Naive thymus-derived CD4-positive, alpha-beta T cell (primary cell): ENCODE data around the gene TAF1B. TPM values are rescaled to one million over a fixed set of nuclear protein-coding genes. Genes with fewer than 3 reads are reported as not detected.

Experiments
- ATAC-seq: fragments of 150-1000 bp; cut with Tn5 transposase; 2 replicates; pipeline ENCODE4 v1.10.0; 2021; ENCODE audit warnings: mild to moderate bottlenecking, moderate library complexity
- CTCF ChIA-PET: fragments of 350-600 bp; sonication (Branson Sonifier 250); formaldehyde crosslinking; loops from one replicate; lab custom pipeline; 2021; ENCODE audit warnings: antibody characterized with exemption; lab: Charles Lee
- POLR2A ChIA-PET: fragments of 350-600 bp; sonication (Branson Sonifier 250); formaldehyde crosslinking; loops from one replicate; lab custom pipeline; 2021; ENCODE audit warnings: antibody characterized with exemption, inconsistent platforms; lab: Charles Lee
- DNase-seq, 9 donors: peaks; one replicate each; pipeline versions ENCODE4 v3.0.0 to v3.0.0-alpha.2; 2020 to 2022; ENCODE audit warnings: mixed read lengths in 1 of 9
- H3K27ac ChIP-seq: one replicate; pipeline ENCODE4 v1.7.0; 2013; ENCODE audit warnings: mild to moderate bottlenecking, low read depth, low read length, moderate library complexity
- H3K27me3 ChIP-seq, 2 donors: one replicate each; pipeline ENCODE4 v1.7.0; 2013; ENCODE audit warnings: low read length in 2 of 2, mild to moderate bottlenecking in 2 of 2, moderate library complexity in 2 of 2; ENCODE audit not compliant: control insufficient read depth in 2 of 2, insufficient read depth in 2 of 2
- H3K36me3 ChIP-seq, 3 experiments: 1 replicate in 2 of 3; 2 replicates in 1 of 3; pipeline ENCODE4 v1.7.0; 2013; ENCODE audit warnings: low read length in 3 of 3, mild to moderate bottlenecking in 3 of 3, moderate library complexity in 1 of 3; ENCODE audit not compliant: insufficient read depth in 3 of 3, control insufficient read depth in 2 of 3
- H3K4me1 ChIP-seq, 2 donors: one replicate each; pipeline ENCODE4 v1.7.0; 2013; ENCODE audit warnings: low read length in 2 of 2, mild to moderate bottlenecking in 2 of 2, moderate library complexity in 1 of 2; ENCODE audit not compliant: control insufficient read depth in 2 of 2, insufficient read depth in 2 of 2
- H3K4me3 ChIP-seq: 2 replicates; pipeline ENCODE4 v1.7.0; 2013; ENCODE audit warnings: mild to moderate bottlenecking, low read length
- H3K9me3 ChIP-seq, 3 experiments: 1 replicate in 2 of 3; 2 replicates in 1 of 3; pipeline ENCODE4 v1.7.0; 2013; ENCODE audit warnings: low read length in 3 of 3; ENCODE audit not compliant: control insufficient read depth in 2 of 3
- H3K27ac Mint-ChIP-seq, 9 donors: one replicate each; pipeline ENCODE4 v1.8.0; 2020 to 2022; ENCODE audit warnings: mixed read lengths in 9 of 9, mild to moderate bottlenecking in 8 of 9, moderate library complexity in 5 of 9, inconsistent platforms in 2 of 9
- H3K27me3 Mint-ChIP-seq, 5 donors: one replicate each; pipeline ENCODE4 v1.8.0; 2021 to 2022; ENCODE audit warnings: mixed read lengths in 5 of 5, mild to moderate bottlenecking in 1 of 5
- H3K36me3 Mint-ChIP-seq, 5 donors: one replicate each; pipeline ENCODE4 v1.8.0; 2020 to 2022; ENCODE audit warnings: mixed read lengths in 5 of 5, mild to moderate bottlenecking in 3 of 5, inconsistent platforms in 1 of 5
- H3K4me1 Mint-ChIP-seq, 7 donors: one replicate each; pipeline ENCODE4 v1.8.0; 2020 to 2022; ENCODE audit warnings: mixed read lengths in 7 of 7, mild to moderate bottlenecking in 3 of 7, inconsistent platforms in 1 of 7
- H3K4me3 Mint-ChIP-seq, 10 donors: one replicate each; pipeline ENCODE4 v1.8.0; 2020 to 2022; ENCODE audit warnings: mild to moderate bottlenecking in 10 of 10, mixed read lengths in 10 of 10, moderate library complexity in 6 of 10, inconsistent platforms in 2 of 10
- H3K9me3 Mint-ChIP-seq, 11 donors: one replicate each; pipeline ENCODE4 v1.8.0; 2020 to 2022; ENCODE audit warnings: mixed read lengths in 11 of 11, mild to moderate bottlenecking in 4 of 11, inconsistent platforms in 1 of 11, moderate library complexity in 1 of 11
- intact Hi-C, 2 donors: fragments of 100-400 bp; cut with micrococcal nuclease; formaldehyde crosslinking; loops; one replicate each; pipeline ENCODE4 v1.15.1; 2023
- polyA plus RNA-seq, 2 donors: library from polyadenylated mRNA; unstranded; fragments of 300-500 nt; fragmentation: Illumina TruSeq; gene quantifications; one replicate each; pipeline ENCODE4 v1.2.3, GENCODE V29; 2021
- total RNA-seq, 6 experiments: library from RNA in 5 of 6; stranded (reverse) in 5 of 6; gene quantifications; 1 replicate in 5 of 6; 2 replicates in 1 of 6; pipeline ENCODE4 v1.2.3 and lab custom pipeline; 2021 to 2026

TAF1B gene
- total and polyA plus RNA-seq, 7 experiments from 2014 or later = 7.2 to 28.2 (median 16.0) TPM

GRCh38 chr2:9807555-9808305 is 35.5 kb upstream of the TAF1B start:
- H3K27ac Mint-ChIP-seq = peak overlapping the region in 1 of 9 donors; percentile 47
- CTCF ChIA-PET = no interaction called here

GRCh38 chr2:9808334-9809063 is 34.8 kb upstream of the TAF1B start:
- Mint-ChIP-seq H3K4me3 (no peak overlapping the region), H3K27me3 (peaks cover 0 to 24% (median 5%) of the 10 kb centered on the region in 5 donors), H3K27ac (no peak overlapping the region), H3K36me3 (peaks cover 0 to 3% (median 0%) of the 10 kb centered on the region in 5 donors), H3K9me3 (no peaks in the 10 kb centered on the region), H3K4me1 (peaks cover 0 to 6% (median 2%) of the 10 kb centered on the region in 7 donors)
- H3K4me1 ChIP-seq = peaks cover 0 to under 1% of the 10 kb centered on the region in 2 donors
- H3K9me3 ChIP-seq = no peaks in the 10 kb centered on the region
- H3K27me3 ChIP-seq = no peaks in the 10 kb centered on the region
- intact Hi-C loops = no loop called here
- ChIA-PET POLR2A (no interaction called here), CTCF (no interaction called here)
- H3K27ac ChIP-seq = no peak overlapping the region
- H3K36me3 ChIP-seq = no peaks in the 10 kb centered on the region
- DNase-seq (no peak), ATAC-seq (no peak)
- no peak overlapping the region for H3K4me3 ChIP-seq

More at GRCh38 chr2:9807555-9808305, 35.5 kb upstream of the TAF1B start:
- ATAC-seq = no peak
- no peaks in the 10 kb centered on the region for H3K27me3 ChIP-seq
- no peak overlapping the region for H3K4me3 ChIP-seq
- no peaks in the 10 kb centered on the region for H3K36me3 ChIP-seq
- no peak overlapping the region for H3K27ac ChIP-seq
- Mint-ChIP-seq H3K4me3 (peak overlapping the region in 1 of 10 donors; percentile 34), H3K27me3 (peaks cover 0 to 21% (median under 1%) of the 10 kb centered on the region in 5 donors), H3K4me1 (peaks cover 0 to under 1% (median 0%) of the 10 kb centered on the region in 7 donors), H3K36me3 (peaks cover 0 to 3% (median 0%) of the 10 kb centered on the region in 5 donors), H3K9me3 (no peaks in the 10 kb centered on the region)
- no peak for DNase-seq
- POLR2A ChIA-PET = no interaction called here
- no peaks in the 10 kb centered on the region for H3K9me3 ChIP-seq
- no peaks in the 10 kb centered on the region for H3K4me1 ChIP-seq
- intact Hi-C loops = no loop called here

- Histone ChIP-seq H3K4me3 (no peak overlapping the region), H3K27ac (no peak overlapping the region), H3K36me3 (no peaks in the 10 kb centered on the region), H3K4me1 (peaks cover 0 to 6% of the 10 kb centered on the region in 2 donors), H3K27me3 (no peaks in the 10 kb centered on the region), H3K9me3 (no peaks in the 10 kb centered on the region)
- ChIA-PET CTCF (no interaction called here), POLR2A (no interaction called here)
- Mint-ChIP-seq H3K27ac (no peak overlapping the region), H3K4me1 (peaks cover 3 to 8% (median 5%) of the 10 kb centered on the region in 7 donors), H3K9me3 (no peaks in the 10 kb centered on the region), H3K4me3 (no peak overlapping the region), H3K27me3 (peaks cover 0 to 25% (median 5%) of the 10 kb centered on the region in 5 donors), H3K36me3 (peaks cover 0 to 3% (median 0%) of the 10 kb centered on the region in 5 donors)
- intact Hi-C loops = no loop called here
- ATAC-seq (no peak), DNase-seq (no peak)
Observed at GRCh38 chr2:9809064-9809356, 34.3 kb upstream of the TAF1B start.

GRCh38 chr2:9809448-9810088 is 33.7 kb upstream of the TAF1B start:
- Histone ChIP-seq H3K27ac (no peak overlapping the region), H3K27me3 (no peaks in the 10 kb centered on the region), H3K9me3 (no peaks in the 10 kb centered on the region), H3K36me3 (no peaks in the 10 kb centered on the region), H3K4me3 (no peak overlapping the region), H3K4me1 (peaks cover 0 to 6% of the 10 kb centered on the region in 2 donors)
- Mint-ChIP-seq H3K9me3 (no peaks in the 10 kb centered on the region), H3K27me3 (peaks cover 0 to 20% (median 5%) of the 10 kb centered on the region in 5 donors), H3K27ac (no peak overlapping the region), H3K4me1 (peaks cover 3 to 9% (median 6%) of the 10 kb centered on the region in 7 donors), H3K4me3 (no peak overlapping the region), H3K36me3 (no peaks in the 10 kb centered on the region)
- DNase-seq (no peak), ATAC-seq (no peak)
- intact Hi-C loops = loop anchor here (5.0 to 10.0 kb wide), 3 partner anchors 103 to 625 kb away; partner anchors contain the start of gene GRHL1 (in 1 of the 2)
- CTCF ChIA-PET = no interaction called here
- POLR2A ChIA-PET = no interaction called here

- H3K9me3 ChIP-seq = no peaks in the 10 kb centered on the region
- H3K36me3 Mint-ChIP-seq = no peaks in the 10 kb centered on the region
- no peaks in the 10 kb centered on the region for H3K27me3 ChIP-seq
- H3K36me3 ChIP-seq = no peaks in the 10 kb centered on the region
- peaks cover 0 to 11% (median 6%) of the 10 kb centered on the region in 5 donors for H3K27me3 Mint-ChIP-seq
- H3K27ac Mint-ChIP-seq = no peak overlapping the region
- no peak overlapping the region for H3K4me3 ChIP-seq
- H3K4me3 Mint-ChIP-seq = no peak overlapping the region
- no peak overlapping the region for H3K27ac ChIP-seq
- POLR2A ChIA-PET = no interaction called here
- intact Hi-C loops = loop anchor here (5.0 to 10.0 kb wide), 3 partner anchors 101 to 624 kb away; partner anchors contain the start of gene GRHL1 (in 1 of the 2)
- CTCF ChIA-PET = interaction anchor here (6.1 kb wide), 1 partner anchor 236 kb away, joined by 77 read pairs; no protein-coding TSS in a partner anchor
- no peak for ATAC-seq
- DNase-seq = no peak
- H3K9me3 Mint-ChIP-seq = no peaks in the 10 kb centered on the region
- H3K4me1 Mint-ChIP-seq = peaks cover 5 to 16% (median 12%) of the 10 kb centered on the region in 7 donors
- H3K4me1 ChIP-seq = peaks cover 3 to 6% of the 10 kb centered on the region in 2 donors
Observed at GRCh38 chr2:9811216-9811615, 32.1 kb upstream of the TAF1B start.

- peaks cover 0 to 9% (median 6%) of the 10 kb centered on the region in 5 donors for H3K27me3 Mint-ChIP-seq
- intact Hi-C loops = loop anchor here (5.0 to 10.0 kb wide), 3 partner anchors 100 to 623 kb away; partner anchors contain the start of gene GRHL1 (in 1 of the 2)
- ATAC-seq = no peak
- no peaks in the 10 kb centered on the region for H3K9me3 ChIP-seq
- H3K36me3 Mint-ChIP-seq = no peaks in the 10 kb centered on the region
- no peaks in the 10 kb centered on the region for H3K9me3 Mint-ChIP-seq
- no peak overlapping the region for H3K4me3 ChIP-seq
- no peak overlapping the region for H3K27ac ChIP-seq
- no peak overlapping the region for H3K27ac Mint-ChIP-seq
- peaks cover 6% of the 10 kb centered on the region in 2 donors for H3K4me1 ChIP-seq
- no peaks in the 10 kb centered on the region for H3K27me3 ChIP-seq
- no peak for DNase-seq
- H3K36me3 ChIP-seq = no peaks in the 10 kb centered on the region
- no peak overlapping the region for H3K4me3 Mint-ChIP-seq
- ChIA-PET CTCF (interaction anchor here (6.1 kb wide), 1 partner anchor 236 kb away, joined by 77 read pairs; no protein-coding TSS in a partner anchor), POLR2A (no interaction called here)
- H3K4me1 Mint-ChIP-seq = peaks cover 7 to 18% (median 15%) of the 10 kb centered on the region in 7 donors
Observed at GRCh38 chr2:9811679-9812511, 31.4 kb upstream of the TAF1B start.
